Measurements from ENCODE around the gene SLC18B1. TPM values are rescaled to one million over a fixed set of nuclear protein-coding genes. Genes with fewer than 3 reads are reported as not detected.
A peak's percentile ranks its signal among the peaks of the same experiment; 100 is the strongest.

SLC18B1 gene
- total RNA-seq = 6.9 and 8.3 TPM in 2 replicates

DNA sequence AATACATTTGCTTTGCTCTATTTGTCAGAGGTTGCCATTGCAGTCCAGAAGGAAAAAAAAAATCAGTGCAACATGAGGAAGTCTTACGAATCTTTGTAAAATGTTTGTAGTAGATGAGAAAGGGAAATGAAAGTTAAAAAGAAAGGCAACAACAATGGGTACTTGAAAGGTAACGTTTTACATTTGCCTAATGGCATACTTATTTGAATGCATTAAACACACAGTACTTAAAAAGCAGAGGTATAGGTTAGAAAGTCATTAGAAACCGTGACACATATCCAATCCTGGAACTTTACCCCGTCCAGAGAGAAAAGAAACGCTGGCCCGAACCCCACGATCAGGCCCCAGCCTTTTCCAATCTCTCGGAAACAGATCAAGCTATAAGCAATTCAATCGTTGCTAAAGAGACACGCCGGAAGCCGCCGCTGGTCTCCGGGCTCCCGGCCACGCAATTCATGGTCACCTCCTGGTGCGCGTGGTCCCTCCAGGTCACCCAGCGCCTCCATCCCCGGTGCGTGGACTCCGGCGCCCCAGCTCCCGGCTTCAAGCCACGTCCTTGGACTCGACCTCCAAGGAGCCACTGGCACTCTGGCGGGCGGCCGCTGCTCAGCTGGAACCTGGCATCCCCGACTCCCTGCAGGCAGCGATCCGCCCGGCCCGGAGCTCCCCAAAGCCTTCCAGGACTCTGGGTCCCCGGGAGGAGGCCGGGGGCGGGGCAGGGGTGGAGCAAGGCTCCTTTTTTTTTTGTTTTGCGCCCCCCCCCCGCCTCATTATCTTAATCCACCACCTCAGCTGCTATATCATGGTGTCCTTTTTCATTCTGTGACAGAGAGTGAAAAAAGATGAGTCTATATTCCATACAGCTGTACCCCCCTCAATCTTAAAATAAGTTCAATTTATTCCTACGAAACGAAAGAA, at the start of gene SLC18B1:
TSS of gene SLC18B1 (minus strand) at position 687 of the 918 bp plus-strand sequence. CDS start at position 506, 181 bp downstream.
- Histone ChIP-seq H3K36me3 (ENCODE audit: insufficient read depth, low read length) (no peaks in the 10 kb centered on the region), H3K4me3 (ENCODE audit: insufficient read depth, low read length) (peak within 1 kb of the TSS; percentile 92), H4K20me1 (ENCODE audit: insufficient read depth, low read length) (no peaks in the 10 kb centered on the region), H3K79me2 (ENCODE audit: insufficient read depth, low read length) (no peaks in the 10 kb centered on the region), H3K27ac (ENCODE audit: low read depth, low read length) (peak within 1 kb of the TSS; percentile 51), H3K27me3 (ENCODE audit: insufficient read depth, low read length) (no peaks in the 10 kb centered on the region), H3K9me3 (ENCODE audit: low read depth, low read length) (no peaks in the 10 kb centered on the region), H3K4me2 (ENCODE audit: insufficient read depth, low read length) (peak within 1 kb of the TSS; percentile 94), H3K4me1 (ENCODE audit: insufficient read depth, low read length) (peaks cover 3% of the 10 kb centered on the region), H2AFZ (ENCODE audit: low read length) (peak within 1 kb of the TSS; percentile 98)
- DNase-seq (ENCODE audit: insufficient read length, low spot score, missing footprints) = peak; percentile 77
- TF ChIP-seq, protein P1, sequence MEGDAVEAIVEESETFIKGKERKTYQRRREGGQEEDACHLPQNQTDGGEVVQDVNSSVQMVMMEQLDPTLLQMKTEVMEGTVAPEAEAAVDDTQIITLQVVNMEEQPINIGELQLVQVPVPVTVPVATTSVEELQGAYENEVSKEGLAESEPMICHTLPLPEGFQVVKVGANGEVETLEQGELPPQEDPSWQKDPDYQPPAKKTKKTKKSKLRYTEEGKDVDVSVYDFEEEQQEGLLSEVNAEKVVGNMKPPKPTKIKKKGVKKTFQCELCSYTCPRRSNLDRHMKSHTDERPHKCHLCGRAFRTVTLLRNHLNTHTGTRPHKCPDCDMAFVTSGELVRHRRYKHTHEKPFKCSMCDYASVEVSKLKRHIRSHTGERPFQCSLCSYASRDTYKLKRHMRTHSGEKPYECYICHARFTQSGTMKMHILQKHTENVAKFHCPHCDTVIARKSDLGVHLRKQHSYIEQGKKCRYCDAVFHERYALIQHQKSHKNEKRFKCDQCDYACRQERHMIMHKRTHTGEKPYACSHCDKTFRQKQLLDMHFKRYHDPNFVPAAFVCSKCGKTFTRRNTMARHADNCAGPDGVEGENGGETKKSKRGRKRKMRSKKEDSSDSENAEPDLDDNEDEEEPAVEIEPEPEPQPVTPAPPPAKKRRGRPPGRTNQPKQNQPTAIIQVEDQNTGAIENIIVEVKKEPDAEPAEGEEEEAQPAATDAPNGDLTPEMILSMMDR (IDR thresholded peaks at IDR 0.05; ENCODE audit: extremely low read depth, low read depth, low read length) = no peak

DNA sequence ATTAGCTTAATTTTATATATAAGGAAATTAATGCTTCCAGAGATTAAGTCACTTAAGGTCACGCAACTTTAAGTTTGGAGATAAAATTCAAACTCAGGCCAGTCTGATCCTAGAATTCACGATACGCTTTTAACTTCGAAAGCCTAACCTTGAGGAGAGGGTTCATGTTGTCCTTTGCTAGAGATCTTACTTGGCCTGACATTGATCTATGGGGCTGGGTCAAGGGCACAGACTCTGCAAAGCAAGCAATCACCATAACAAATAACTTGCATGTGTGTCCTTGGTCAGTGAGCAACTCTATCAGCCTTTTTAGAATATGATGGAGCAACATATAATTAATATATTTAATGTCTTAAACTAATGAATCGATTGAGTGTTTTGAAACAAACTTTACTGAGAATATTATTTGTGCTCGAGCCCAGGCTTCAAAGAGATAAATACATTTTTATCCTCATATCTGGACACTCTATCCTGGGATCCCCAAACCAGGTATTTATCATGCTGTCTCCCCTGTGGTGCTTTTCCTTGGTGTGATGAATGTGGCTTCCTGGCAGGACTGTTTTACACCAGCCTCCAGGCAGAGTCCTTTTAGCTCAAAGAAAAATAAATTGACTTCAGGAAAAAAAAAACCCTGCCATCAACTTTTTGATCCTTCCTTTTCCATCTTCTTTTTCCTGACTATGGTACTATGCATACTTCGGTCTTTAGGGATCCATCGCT, 45.0 kb upstream of the SLC18B1 start:
- Histone ChIP-seq H3K9me3 (ENCODE audit: low read depth, low read length) (no peaks in the 10 kb centered on the region), H4K20me1 (ENCODE audit: insufficient read depth, low read length) (no peaks in the 10 kb centered on the region), H3K4me3 (ENCODE audit: insufficient read depth, low read length) (no peak overlapping the region), H3K36me3 (ENCODE audit: insufficient read depth, low read length) (no peaks in the 10 kb centered on the region), H3K79me2 (ENCODE audit: insufficient read depth, low read length) (no peaks in the 10 kb centered on the region), H3K4me2 (ENCODE audit: insufficient read depth, low read length) (no peak overlapping the region), H3K27ac (ENCODE audit: low read depth, low read length) (no peak overlapping the region), H3K27me3 (ENCODE audit: insufficient read depth, low read length) (no peaks in the 10 kb centered on the region), H3K4me1 (ENCODE audit: insufficient read depth, low read length) (no peaks in the 10 kb centered on the region), H2AFZ (ENCODE audit: low read length) (no peak overlapping the region)
- TF ChIP-seq, protein P1 (IDR thresholded peaks at IDR 0.05; ENCODE audit: extremely low read depth, low read depth, low read length) = no peak
- no peak for DNase-seq (ENCODE audit: insufficient read length, low spot score, missing footprints)

DNA sequence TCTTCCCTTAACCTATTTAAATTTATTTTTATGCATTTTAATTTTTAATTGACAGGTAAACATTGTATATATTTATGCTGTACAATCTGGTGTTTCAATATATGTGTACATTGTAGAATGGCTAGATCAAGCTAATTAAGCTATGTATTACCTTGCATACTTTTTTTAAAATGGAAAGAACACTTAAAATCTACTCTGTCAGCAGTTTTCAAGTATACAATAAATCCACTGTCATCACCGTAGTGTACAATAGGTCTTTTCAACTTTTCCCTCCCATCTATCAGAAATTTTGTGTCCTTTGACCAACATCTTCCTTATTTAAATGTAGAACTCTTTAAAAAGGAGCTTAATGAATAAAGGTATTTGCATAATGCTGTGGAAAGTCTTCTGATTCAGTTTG, 43.5 kb upstream of the SLC18B1 start:
- no peaks in the 10 kb centered on the region for H3K79me2 ChIP-seq (ENCODE audit: insufficient read depth, low read length)
- H3K9me3 ChIP-seq (ENCODE audit: low read depth, low read length) = no peaks in the 10 kb centered on the region
- H3K4me3 ChIP-seq (ENCODE audit: insufficient read depth, low read length) = no peak overlapping the region
- no peaks in the 10 kb centered on the region for H4K20me1 ChIP-seq (ENCODE audit: insufficient read depth, low read length)
- H3K36me3 ChIP-seq (ENCODE audit: insufficient read depth, low read length) = no peaks in the 10 kb centered on the region
- no peak overlapping the region for H3K4me2 ChIP-seq (ENCODE audit: insufficient read depth, low read length)
- H3K27ac ChIP-seq (ENCODE audit: low read depth, low read length) = no peak overlapping the region
- no peaks in the 10 kb centered on the region for H3K27me3 ChIP-seq (ENCODE audit: insufficient read depth, low read length)
- TF ChIP-seq, protein P1 (IDR thresholded peaks at IDR 0.05; ENCODE audit: extremely low read depth, low read depth, low read length) = no peak
- no peak for DNase-seq (ENCODE audit: insufficient read length, low spot score, missing footprints)
- no peak overlapping the region for H2AFZ ChIP-seq (ENCODE audit: low read length)
- no peaks in the 10 kb centered on the region for H3K4me1 ChIP-seq (ENCODE audit: insufficient read depth, low read length)

DNA sequence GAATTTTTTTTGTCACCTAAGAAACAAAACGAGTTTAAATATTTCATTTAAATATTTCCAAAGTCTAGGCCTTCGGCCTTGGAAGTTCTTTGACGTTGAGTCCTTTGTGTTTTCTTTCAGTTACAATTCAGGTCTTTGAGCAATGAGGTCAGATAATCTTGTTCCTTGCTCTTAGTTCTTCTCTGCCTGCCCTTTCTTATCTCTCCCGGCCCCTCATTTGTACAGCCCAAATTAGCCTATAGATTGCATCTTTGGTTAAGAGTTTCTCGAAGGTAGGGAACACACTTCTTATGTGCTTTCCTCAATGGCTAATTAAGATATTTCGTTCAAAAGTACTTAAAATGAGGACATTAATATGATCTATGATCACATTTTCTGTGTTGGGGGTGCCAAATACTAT, 34.5 kb upstream of the SLC18B1 start:
- Histone ChIP-seq H3K79me2 (ENCODE audit: insufficient read depth, low read length) (no peaks in the 10 kb centered on the region), H3K9me3 (ENCODE audit: low read depth, low read length) (no peaks in the 10 kb centered on the region), H2AFZ (ENCODE audit: low read length) (no peak overlapping the region), H3K4me1 (ENCODE audit: insufficient read depth, low read length) (no peaks in the 10 kb centered on the region), H3K27me3 (ENCODE audit: insufficient read depth, low read length) (no peaks in the 10 kb centered on the region), H3K4me2 (ENCODE audit: insufficient read depth, low read length) (no peak overlapping the region), H3K27ac (ENCODE audit: low read depth, low read length) (no peak overlapping the region), H3K36me3 (ENCODE audit: insufficient read depth, low read length) (no peaks in the 10 kb centered on the region), H3K4me3 (ENCODE audit: insufficient read depth, low read length) (no peak overlapping the region), H4K20me1 (ENCODE audit: insufficient read depth, low read length) (no peaks in the 10 kb centered on the region)
- DNase-seq (ENCODE audit: insufficient read length, low spot score, missing footprints) = peak; percentile 26
- TF ChIP-seq, protein P1 (IDR thresholded peaks at IDR 0.05; ENCODE audit: extremely low read depth, low read depth, low read length) = no peak

Measured in osteoblast (primary cell).